Measurements from ENCODE around the gene PEX11G.
"Not testable (repeated sequence)": the region's sequence is repeated elsewhere in the genome, so short reads cannot be mapped to it uniquely, and the experiment has no call there.

Gene PEX11G

GRCh38 chr19:7441468-7442146 lies 47.2 kb downstream of the PEX11G start:
- no peak for DNase-seq (ENCODE audit: low read depth in 4 of 4, low spot score in 1 of 4)

DNA sequence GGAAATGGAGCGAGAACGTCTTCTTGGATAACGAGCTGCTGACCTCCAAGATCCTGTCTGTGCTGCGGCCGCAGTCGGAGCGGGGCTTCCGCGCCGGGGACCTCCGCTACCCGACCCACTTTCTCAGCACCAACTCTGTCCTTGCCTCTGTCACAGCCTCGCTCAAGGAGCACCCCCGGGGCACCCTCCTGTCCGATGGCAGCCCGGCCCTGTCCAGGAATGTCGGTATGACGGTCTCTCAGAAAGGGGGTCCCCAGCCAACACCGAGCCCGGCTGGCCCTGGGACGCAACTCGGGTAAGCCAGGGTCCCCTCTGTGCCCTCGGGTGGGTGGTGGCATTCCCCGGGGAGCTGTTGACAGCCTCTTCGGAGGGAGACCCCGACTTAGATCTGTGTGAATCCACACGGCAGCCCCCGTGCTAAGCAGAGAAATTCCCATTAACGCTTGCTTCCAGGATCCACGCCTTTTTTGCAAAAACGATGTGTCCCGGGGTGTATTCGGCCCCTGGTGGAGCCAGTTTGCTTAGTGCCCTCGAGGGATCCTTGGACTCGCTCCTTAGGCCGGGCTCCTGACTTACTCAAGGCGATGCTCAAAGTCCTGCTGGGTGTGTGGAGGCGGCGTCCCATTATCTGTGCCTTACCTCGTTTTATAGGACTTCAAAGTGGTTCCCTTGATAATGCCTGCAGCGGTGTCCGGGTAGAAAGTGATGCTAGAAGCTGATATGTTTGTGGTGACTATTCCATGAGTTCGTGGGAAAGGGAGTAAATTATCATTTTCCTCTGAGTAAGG lies 48.5 kb downstream of the PEX11G start:
- DNase-seq (ENCODE audit: low read depth in 4 of 4, low spot score in 1 of 4) = no peak

DNA sequence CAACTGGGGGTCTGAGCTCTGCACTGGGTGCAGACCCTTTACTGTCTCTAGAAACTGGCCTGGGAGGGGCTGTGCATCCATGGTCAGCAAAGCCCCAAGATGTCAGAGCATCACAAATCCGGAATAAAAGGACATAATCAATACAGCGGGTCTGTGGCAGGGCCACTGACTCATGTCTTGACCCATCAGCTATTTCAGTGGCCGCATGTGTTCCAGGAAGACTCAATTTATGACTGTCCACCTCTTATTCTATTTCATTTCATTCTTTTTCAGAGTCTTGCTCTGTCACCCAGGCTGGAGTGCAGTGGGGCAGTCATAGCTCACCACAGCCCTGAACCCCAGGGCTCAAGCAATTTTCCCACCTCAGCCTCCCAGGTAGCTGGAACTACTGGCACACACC lies 53.2 kb downstream of the PEX11G start:
- DNase-seq (ENCODE audit: low read depth in 4 of 4, low spot score in 1 of 4) = no peak

- no peak for DNase-seq (ENCODE audit: low read depth in 4 of 4, low spot score in 1 of 4)
Measured at GRCh38 chr19:7434391-7434790, 54.4 kb downstream of the PEX11G start.

GRCh38 chr19:7433456-7433855 lies 55.4 kb downstream of the PEX11G start:
- DNase-seq (ENCODE audit: low read depth in 4 of 4, low spot score in 1 of 4) = not testable (repeated sequence)

DNA sequence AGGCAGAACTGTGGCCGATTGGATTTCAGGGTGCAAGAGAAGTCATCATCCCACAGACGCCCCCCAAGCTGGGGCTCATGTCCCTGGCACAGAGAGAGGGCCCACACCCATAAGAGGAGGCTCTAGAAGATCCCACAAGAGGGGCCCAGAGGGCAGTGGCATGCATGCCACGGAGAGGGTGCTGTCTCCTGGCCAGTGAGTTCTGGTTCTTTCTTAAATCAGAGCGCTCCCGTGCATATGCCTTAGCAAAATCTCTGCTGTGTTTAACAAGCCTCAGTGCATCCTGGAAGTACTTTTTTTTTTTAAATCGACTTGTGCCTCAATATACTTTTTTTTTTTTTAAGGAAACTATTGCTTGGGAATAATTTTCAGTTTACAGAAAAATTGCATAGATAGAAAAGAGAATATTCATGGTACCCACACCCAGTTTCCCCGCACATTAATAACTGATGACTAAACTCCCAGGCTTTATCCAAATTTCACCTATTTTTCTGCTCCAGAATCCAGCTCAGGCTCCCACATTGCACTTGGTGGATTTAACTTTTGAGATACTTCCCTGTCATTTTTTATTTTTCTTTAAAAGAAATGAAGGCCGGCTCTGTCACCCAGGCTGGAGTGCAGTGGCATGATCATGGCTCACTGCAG lies 59.1 kb downstream of the PEX11G start:
- DNase-seq (ENCODE audit: low read depth in 4 of 4, low spot score in 1 of 4) = no peak

GRCh38 chr19:7428651-7429113 lies 60.2 kb downstream of the PEX11G start:
- no peak for DNase-seq (ENCODE audit: low read depth in 4 of 4, low spot score in 1 of 4)

DNA sequence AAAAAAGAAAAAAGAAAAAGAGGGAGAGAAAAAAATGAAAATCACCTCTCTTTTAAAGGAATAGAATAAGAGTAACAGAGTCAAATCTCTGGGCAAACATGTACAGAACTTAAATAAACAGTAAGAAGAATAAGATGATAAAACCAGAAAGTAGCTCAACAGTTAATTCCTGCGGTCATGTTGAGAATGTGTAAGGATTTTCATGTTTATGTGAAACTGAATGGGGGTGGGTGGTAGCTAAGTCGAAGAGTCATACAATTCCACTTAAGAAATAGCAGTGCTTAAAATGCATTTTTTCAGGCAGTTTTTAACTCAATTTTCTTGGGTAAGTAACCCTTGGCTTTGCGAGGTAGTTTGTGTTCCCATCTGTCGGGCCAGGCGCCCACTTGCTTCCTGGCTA lies 60.9 kb downstream of the PEX11G start:
- DNase-seq (ENCODE audit: low read depth in 4 of 4, low spot score in 1 of 4) = no peak

GRCh38 chr19:7426986-7427385 lies 61.8 kb downstream of the PEX11G start:
- DNase-seq (ENCODE audit: low read depth in 4 of 4, low spot score in 1 of 4) = peak in 1 of 4 experiments; percentile 2

Measured in stimulated activated CD4-positive, alpha-beta T cell treated with anti-CD3 and anti-CD28 coated beads, Interleukin-1b, Interleukin-23, amount 100 ng/mL, for 24 hours (primary cell).